ENCODE data around the gene PJA1. TPM values are rescaled to one million over a fixed set of nuclear protein-coding genes. Genes with fewer than 3 reads are reported as not detected.

Gene PJA1
- total and polyA plus RNA-seq, 2 experiments from 2014 or later = 49.1 to 57.0 TPM

DNA sequence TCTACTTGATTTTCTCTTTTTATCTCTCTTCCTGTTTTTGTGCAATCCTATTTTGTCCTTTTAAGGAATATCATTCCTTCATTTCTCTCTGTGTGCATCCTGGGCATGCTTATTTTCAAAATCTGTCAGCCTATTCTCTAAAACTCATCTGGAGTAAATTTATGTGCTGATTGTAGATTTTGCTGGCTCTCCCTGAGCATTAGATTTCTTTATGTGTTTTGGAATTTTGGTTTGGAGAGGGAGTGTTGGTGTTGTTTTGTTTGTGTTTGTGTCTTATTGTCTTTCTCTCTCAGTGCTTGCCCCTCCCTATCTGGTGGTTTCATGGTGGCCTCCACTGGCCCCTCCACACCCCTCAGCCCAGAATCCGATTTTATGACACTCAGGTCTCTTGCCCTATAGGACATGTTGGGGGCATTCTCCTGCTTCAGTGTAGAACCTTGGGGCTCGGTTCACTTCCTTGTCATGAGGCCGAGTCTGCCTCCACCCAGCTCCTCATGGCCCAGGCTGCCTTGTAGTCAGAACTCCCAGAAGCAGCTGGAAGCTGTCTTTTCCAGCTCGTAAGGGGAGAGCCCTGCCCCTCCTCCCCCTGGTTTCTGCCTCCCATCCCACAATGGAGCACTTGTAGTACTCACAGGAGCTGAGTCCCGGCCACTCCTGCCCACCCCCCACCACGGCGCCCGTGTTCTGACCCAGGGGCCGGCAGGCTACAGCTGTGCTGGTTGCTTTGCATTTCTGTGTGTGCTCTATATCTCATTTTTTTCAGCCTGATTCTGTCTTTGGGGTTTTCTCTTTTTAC, 24.5 kb upstream of the PJA1 start:
- Histone ChIP-seq H3K79me2 (no peaks in the 10 kb centered on the region), H3K4me2 (no peak overlapping the region), H3K4me3 (no peak overlapping the region), H3K4me1 (ENCODE audit: insufficient read depth) (peaks cover 3% of the 10 kb centered on the region), H3K36me3 (replicated peaks; ENCODE audit: insufficient read depth, low read depth) (no peaks in the 10 kb centered on the region), H3K27me3 (no peaks in the 10 kb centered on the region), H4K20me1 (ENCODE audit: insufficient read depth, poor library complexity, severe bottlenecking) (no peaks in the 10 kb centered on the region), H3K9me3 (ENCODE audit: low read depth) (no peaks in the 10 kb centered on the region), H2AFZ (no peak overlapping the region), H3K27ac (peak overlapping the region; percentile 65), H3K9me2 (replicated peaks; ENCODE audit: insufficient read depth) (no peaks in the 10 kb centered on the region)
- DNase-seq (ENCODE audit: low spot score) = peak; percentile 46
- TF ChIP-seq, protein P1, sequence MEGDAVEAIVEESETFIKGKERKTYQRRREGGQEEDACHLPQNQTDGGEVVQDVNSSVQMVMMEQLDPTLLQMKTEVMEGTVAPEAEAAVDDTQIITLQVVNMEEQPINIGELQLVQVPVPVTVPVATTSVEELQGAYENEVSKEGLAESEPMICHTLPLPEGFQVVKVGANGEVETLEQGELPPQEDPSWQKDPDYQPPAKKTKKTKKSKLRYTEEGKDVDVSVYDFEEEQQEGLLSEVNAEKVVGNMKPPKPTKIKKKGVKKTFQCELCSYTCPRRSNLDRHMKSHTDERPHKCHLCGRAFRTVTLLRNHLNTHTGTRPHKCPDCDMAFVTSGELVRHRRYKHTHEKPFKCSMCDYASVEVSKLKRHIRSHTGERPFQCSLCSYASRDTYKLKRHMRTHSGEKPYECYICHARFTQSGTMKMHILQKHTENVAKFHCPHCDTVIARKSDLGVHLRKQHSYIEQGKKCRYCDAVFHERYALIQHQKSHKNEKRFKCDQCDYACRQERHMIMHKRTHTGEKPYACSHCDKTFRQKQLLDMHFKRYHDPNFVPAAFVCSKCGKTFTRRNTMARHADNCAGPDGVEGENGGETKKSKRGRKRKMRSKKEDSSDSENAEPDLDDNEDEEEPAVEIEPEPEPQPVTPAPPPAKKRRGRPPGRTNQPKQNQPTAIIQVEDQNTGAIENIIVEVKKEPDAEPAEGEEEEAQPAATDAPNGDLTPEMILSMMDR (IDR thresholded peaks at IDR 0.05; ENCODE audit: poor library complexity) = no peak
- TF ChIP-seq EZH2 (IDR thresholded peaks at IDR 0.05; ENCODE audit: borderline replicate concordance) = no peak
- no peak for TF ChIP-seq EZH2phosphoT487 (IDR thresholded peaks at IDR 0.05; ENCODE audit: low read depth, severe bottlenecking, unreplicated experiment)
- WGBS (ENCODE audit: low lambda C conversion rate, missing lambda C conversion rate) = 59% methylated on average over 9 of the region's 9 CpGs

DNA sequence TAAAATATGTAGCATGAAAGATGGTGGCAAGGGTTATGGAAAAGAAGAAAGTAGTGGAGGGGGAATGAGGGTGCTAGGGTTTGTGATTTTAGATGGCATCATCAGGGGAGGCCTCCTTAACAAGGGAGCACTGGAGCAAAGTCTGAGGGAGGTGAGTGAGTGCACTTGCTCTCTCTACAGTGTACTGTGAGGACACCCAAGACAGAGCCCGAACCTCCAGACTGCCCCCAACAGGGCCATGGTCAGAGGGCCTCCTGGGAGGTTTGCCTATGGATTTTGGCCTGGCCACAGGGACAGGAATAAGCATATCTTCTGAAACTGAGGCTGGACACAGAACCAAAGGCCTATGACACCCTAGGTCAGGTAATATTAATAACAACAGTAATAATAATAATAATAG, 21.4 kb upstream of the PJA1 start:
- Histone ChIP-seq H3K9me2 (replicated peaks; ENCODE audit: insufficient read depth) (no peaks in the 10 kb centered on the region), H3K27ac (no peak overlapping the region), H3K79me2 (no peaks in the 10 kb centered on the region), H2AFZ (no peak overlapping the region), H3K27me3 (no peaks in the 10 kb centered on the region), H3K9me3 (ENCODE audit: low read depth) (no peaks in the 10 kb centered on the region), H3K4me3 (no peak overlapping the region), H4K20me1 (ENCODE audit: insufficient read depth, poor library complexity, severe bottlenecking) (no peaks in the 10 kb centered on the region), H3K4me2 (no peak overlapping the region), H3K4me1 (ENCODE audit: insufficient read depth) (peaks cover 3% of the 10 kb centered on the region), H3K36me3 (replicated peaks; ENCODE audit: insufficient read depth, low read depth) (no peaks in the 10 kb centered on the region)
- WGBS (ENCODE audit: low lambda C conversion rate, missing lambda C conversion rate) = 76% methylated on average over 1 of the region's 1 CpG
- no peak for TF ChIP-seq EZH2 (IDR thresholded peaks at IDR 0.05; ENCODE audit: borderline replicate concordance)
- no peak for TF ChIP-seq EZH2phosphoT487 (IDR thresholded peaks at IDR 0.05; ENCODE audit: low read depth, severe bottlenecking, unreplicated experiment)
- TF ChIP-seq, protein P1 (IDR thresholded peaks at IDR 0.05; ENCODE audit: poor library complexity) = no peak
- no peak for DNase-seq (ENCODE audit: low spot score)

DNA sequence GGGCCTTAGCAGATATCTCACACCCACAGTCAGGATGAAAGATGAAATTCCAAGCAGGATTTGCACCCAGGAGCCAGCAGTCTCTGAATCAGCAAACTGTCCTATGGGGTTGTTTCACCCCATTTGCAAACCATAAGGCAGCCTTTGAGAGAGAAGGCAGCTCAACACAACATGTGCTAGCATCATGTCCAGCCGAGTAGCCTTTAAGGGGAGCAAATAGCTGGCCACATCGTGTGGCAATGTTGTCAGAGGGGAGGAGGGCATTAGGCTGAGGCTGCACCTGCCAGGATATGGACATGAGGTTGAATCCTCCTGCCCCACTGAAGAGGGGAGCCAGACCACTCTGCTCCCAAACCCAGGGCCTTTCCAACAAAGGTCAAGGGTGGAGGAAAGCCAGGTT, 20.6 kb upstream of the PJA1 start:
- WGBS (ENCODE audit: low lambda C conversion rate, missing lambda C conversion rate) = 70% methylated on average over 2 of the region's 2 CpGs
- Histone ChIP-seq H4K20me1 (ENCODE audit: insufficient read depth, poor library complexity, severe bottlenecking) (no peaks in the 10 kb centered on the region), H3K9me3 (ENCODE audit: low read depth) (no peaks in the 10 kb centered on the region), H3K79me2 (no peaks in the 10 kb centered on the region), H3K36me3 (replicated peaks; ENCODE audit: insufficient read depth, low read depth) (no peaks in the 10 kb centered on the region), H3K27ac (no peak overlapping the region), H3K4me2 (no peak overlapping the region), H3K9me2 (replicated peaks; ENCODE audit: insufficient read depth) (no peaks in the 10 kb centered on the region), H3K4me3 (no peak overlapping the region), H3K4me1 (ENCODE audit: insufficient read depth) (peaks cover 3% of the 10 kb centered on the region), H2AFZ (no peak overlapping the region), H3K27me3 (no peaks in the 10 kb centered on the region)
- DNase-seq (ENCODE audit: low spot score) = no peak
- TF ChIP-seq, protein P1 (IDR thresholded peaks at IDR 0.05; ENCODE audit: poor library complexity) = no peak
- no peak for TF ChIP-seq EZH2phosphoT487 (IDR thresholded peaks at IDR 0.05; ENCODE audit: low read depth, severe bottlenecking, unreplicated experiment)
- no peak for TF ChIP-seq EZH2 (IDR thresholded peaks at IDR 0.05; ENCODE audit: borderline replicate concordance)
